ENCODE data around the gene SERPINA12.

SERPINA12 gene

DNA sequence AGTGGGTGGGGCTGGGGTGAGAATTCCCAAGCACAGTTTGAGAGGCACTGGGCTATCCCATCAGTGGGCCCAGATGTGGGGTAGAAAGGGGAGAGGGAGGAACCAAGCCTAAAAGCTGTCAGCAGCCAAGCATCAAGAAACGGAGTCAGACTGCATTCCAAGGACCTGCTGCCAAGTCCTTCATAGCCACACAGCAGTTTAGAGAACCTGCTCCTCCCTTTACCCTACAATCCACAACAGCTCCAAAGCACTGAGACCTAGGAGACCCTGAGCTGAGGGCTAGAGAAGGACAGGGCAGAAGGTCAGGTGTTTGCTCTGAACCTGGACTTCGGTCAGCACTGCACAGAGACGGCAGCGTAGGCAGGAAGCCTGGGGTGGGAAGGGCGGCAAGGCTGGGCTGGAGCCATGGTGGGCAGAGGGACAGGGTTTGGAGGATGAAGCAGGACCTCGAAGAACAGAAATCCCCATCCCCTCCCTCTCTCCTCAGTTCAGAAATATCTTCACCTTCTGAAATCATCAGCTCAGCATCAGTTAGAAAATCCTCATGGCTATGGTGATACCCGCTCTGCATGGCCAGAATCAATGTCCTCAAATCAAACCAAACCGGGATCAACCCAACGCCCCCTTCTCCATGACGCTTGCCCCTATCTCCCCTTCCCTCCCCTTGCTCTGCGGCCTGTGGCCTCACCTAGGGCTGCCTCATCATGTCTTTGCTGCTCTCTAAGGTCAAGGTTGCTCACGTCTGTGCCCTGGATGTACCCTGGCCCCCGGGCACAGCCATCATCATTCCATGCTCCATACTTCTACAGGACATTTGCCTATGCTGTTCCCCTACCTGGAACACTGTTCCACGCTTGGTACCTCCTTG lies 39.1 kb upstream of the SERPINA12 start:
- Histone ChIP-seq H3K27me3 (no peaks in the 10 kb centered on the region), H3K4me1 (no peaks in the 10 kb centered on the region), H3K4me3 (ENCODE audit: low read depth, low read length) (no peak overlapping the region), H3K36me3 (no peaks in the 10 kb centered on the region), H3K9me3 (no peaks in the 10 kb centered on the region)
- DNase-seq, result no peak
- TF ChIP-seq, protein P1, sequence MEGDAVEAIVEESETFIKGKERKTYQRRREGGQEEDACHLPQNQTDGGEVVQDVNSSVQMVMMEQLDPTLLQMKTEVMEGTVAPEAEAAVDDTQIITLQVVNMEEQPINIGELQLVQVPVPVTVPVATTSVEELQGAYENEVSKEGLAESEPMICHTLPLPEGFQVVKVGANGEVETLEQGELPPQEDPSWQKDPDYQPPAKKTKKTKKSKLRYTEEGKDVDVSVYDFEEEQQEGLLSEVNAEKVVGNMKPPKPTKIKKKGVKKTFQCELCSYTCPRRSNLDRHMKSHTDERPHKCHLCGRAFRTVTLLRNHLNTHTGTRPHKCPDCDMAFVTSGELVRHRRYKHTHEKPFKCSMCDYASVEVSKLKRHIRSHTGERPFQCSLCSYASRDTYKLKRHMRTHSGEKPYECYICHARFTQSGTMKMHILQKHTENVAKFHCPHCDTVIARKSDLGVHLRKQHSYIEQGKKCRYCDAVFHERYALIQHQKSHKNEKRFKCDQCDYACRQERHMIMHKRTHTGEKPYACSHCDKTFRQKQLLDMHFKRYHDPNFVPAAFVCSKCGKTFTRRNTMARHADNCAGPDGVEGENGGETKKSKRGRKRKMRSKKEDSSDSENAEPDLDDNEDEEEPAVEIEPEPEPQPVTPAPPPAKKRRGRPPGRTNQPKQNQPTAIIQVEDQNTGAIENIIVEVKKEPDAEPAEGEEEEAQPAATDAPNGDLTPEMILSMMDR (IDR thresholded peaks at IDR 0.05; ENCODE audit: low read depth, low read length), result no peak

- Histone ChIP-seq H3K36me3 (no peaks in the 10 kb centered on the region), H3K27me3 (no peaks in the 10 kb centered on the region), H3K4me1 (no peaks in the 10 kb centered on the region), H3K9me3 (no peaks in the 10 kb centered on the region), H3K4me3 (ENCODE audit: low read depth, low read length) (no peak overlapping the region)
- TF ChIP-seq, protein P1 (IDR thresholded peaks at IDR 0.05; ENCODE audit: low read depth, low read length), result no peak
- no peak for DNase-seq
Measured at GRCh38 chr14:94547726-94548125, 38.5 kb upstream of the SERPINA12 start.

DNA sequence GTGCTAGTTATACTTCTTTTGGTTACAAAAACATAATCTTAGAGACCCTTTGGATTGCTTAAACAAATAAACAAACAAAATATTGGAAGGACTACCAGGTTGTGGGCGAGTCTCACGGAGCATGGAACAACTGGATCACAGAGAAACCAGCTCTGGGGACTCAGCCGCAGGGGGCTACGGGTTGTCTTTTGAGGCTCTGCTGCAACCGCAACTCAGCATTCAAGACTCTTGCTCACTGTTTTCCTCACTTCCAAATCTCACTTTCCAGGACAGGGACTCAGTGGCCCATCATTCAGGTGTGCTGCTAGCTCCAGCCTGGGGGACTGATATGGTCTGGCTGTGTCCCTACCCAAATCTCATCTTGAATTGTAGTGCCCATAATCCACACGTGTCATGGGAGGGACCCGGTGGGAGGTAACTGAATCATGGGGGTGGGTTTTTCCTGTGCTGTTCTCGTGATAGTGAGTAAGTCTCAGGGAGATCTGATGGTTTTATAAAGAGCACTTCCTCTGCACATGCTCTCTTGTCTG lies 37.9 kb upstream of the SERPINA12 start:
- H3K9me3 ChIP-seq, result no peaks in the 10 kb centered on the region
- no peaks in the 10 kb centered on the region for H3K36me3 ChIP-seq
- H3K27me3 ChIP-seq, result no peaks in the 10 kb centered on the region
- no peak for DNase-seq
- no peaks in the 10 kb centered on the region for H3K4me1 ChIP-seq
- no peak overlapping the region for H3K4me3 ChIP-seq (ENCODE audit: low read depth, low read length)
- TF ChIP-seq, protein P1 (IDR thresholded peaks at IDR 0.05; ENCODE audit: low read depth, low read length), result no peak

DNA sequence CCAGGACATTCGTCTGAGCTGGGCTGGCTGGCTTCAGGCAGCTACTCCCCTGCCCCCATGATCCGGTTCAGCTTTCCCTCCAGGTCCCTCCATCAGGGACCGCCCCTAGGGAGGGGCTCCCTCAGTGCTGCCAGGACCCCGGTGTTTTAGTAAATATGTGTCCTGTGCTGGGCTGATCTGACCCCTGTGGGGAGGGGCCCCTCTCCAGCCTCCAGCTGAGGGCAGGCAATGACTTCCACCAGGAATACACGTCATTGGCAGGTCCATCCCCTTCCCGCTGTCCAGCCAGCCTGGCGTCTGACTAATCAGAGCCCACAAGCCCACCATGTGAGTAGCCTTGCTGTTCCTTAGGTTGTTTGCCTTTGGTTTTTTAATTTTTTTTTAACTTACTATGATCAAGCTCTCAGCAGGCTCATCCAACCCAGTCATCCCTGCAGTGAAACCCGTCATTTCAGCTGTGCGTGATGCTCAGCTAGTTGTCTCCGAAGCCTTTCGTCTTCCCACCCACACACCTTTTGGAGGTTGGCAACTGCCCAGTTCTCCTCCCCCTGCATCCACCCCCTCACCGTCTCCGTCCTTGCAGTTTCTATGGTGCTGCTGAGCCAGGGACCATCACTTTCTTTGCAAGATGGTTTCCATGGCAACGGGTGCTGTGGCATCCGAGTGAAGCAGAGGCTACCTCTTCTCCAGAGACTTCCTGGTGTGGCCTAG lies 36.0 kb upstream of the SERPINA12 start:
- no peak overlapping the region for H3K4me3 ChIP-seq (ENCODE audit: low read depth, low read length)
- no peaks in the 10 kb centered on the region for H3K4me1 ChIP-seq
- TF ChIP-seq, protein P1 (IDR thresholded peaks at IDR 0.05; ENCODE audit: low read depth, low read length), result no peak
- no peaks in the 10 kb centered on the region for H3K36me3 ChIP-seq
- DNase-seq, result no peak
- no peaks in the 10 kb centered on the region for H3K9me3 ChIP-seq
- H3K27me3 ChIP-seq, result no peaks in the 10 kb centered on the region

- H3K36me3 ChIP-seq, result no peaks in the 10 kb centered on the region
- no peaks in the 10 kb centered on the region for H3K9me3 ChIP-seq
- H3K4me1 ChIP-seq, result no peaks in the 10 kb centered on the region
- DNase-seq, result no peak
- H3K27me3 ChIP-seq, result no peaks in the 10 kb centered on the region
- TF ChIP-seq, protein P1 (IDR thresholded peaks at IDR 0.05; ENCODE audit: low read depth, low read length), result no peak
- no peak overlapping the region for H3K4me3 ChIP-seq (ENCODE audit: low read depth, low read length)
Measured at GRCh38 chr14:94544726-94545125, 35.5 kb upstream of the SERPINA12 start.

All from BE2C (cell line).